Suprapubic skin (tissue), 3 donors: Measurements from ENCODE around the gene SLC26A8.

ENCODE experiments used
- CTCF ChIP-seq, 2 donors: fragments of 200-600 bp in 1 of 2; fragments of 450-650 bp in 1 of 2; sonication (generic) in 1 of 2; IDR thresholded peaks; one replicate each; pipeline ENCODE4 v1.5.1; 2016 to 2019; ENCODE audit warnings: antibody characterized with exemption in 2 of 2, mild to moderate bottlenecking in 1 of 2, moderate library complexity in 1 of 2
- POLR2AphosphoS5 ChIP-seq, 3 donors: sonication (generic); formaldehyde crosslinking; IDR thresholded peaks; one replicate each; pipeline ENCODE4 v1.6.1; 2017; ENCODE audit warnings: antibody characterized with exemption in 3 of 3

GRCh38 chr6:36050947-36051710 lies 26.7 kb upstream of the SLC26A8 start:
- no peak for TF ChIP-seq CTCF (IDR thresholded peaks at IDR 0.05)
- TF ChIP-seq POLR2AphosphoS5 (IDR thresholded peaks at IDR 0.05): no peak
